ENCODE results near the gene ABLIM1. TPM values are rescaled to one million over a fixed set of nuclear protein-coding genes. Genes with fewer than 3 reads are reported as not detected.

Gene ABLIM1
- total and polyA plus RNA-seq, 4 donors = 72.1 to 103 (median 95.7) TPM

GRCh38 chr10:114473776-114474175, 184.3 kb downstream of the ABLIM1 start:
- H3K27ac ChIP-seq (ENCODE audit: low read depth, low read length) = no peak overlapping the region
- H3K36me3 ChIP-seq (ENCODE audit: control insufficient read depth, insufficient read depth, low read length) = peaks cover 13% of the 10 kb centered on the region
- H3K4me1 ChIP-seq (ENCODE audit: control insufficient read depth, insufficient read depth, low read length) = no peaks in the 10 kb centered on the region
- no CpG with 5 or more reads among the region's 3 CpGs for WGBS (ENCODE audit: insufficient coverage)
- no peak for DNase-seq (ENCODE audit: low read depth in 4 of 6, low spot score in 6 of 6)
- no peaks in the 10 kb centered on the region for H3K27me3 ChIP-seq (ENCODE audit: control insufficient read depth, insufficient read depth, low read length)
- no peaks in the 10 kb centered on the region for H3K9me3 ChIP-seq (ENCODE audit: control insufficient read depth, insufficient read depth, low read length)
- no peak overlapping the region for H3K4me3 ChIP-seq (ENCODE audit: low read depth, low read length)

- Histone ChIP-seq H3K4me1 (ENCODE audit: control insufficient read depth, insufficient read depth, low read length) (no peaks in the 10 kb centered on the region), H3K36me3 (ENCODE audit: control insufficient read depth, insufficient read depth, low read length) (peaks cover 13% of the 10 kb centered on the region), H3K9me3 (ENCODE audit: control insufficient read depth, insufficient read depth, low read length) (no peaks in the 10 kb centered on the region), H3K4me3 (ENCODE audit: low read depth, low read length) (no peak overlapping the region), H3K27ac (ENCODE audit: low read depth, low read length) (no peak overlapping the region), H3K27me3 (ENCODE audit: control insufficient read depth, insufficient read depth, low read length) (no peaks in the 10 kb centered on the region)
- WGBS (ENCODE audit: insufficient coverage) = 33% methylated on average over 1 of the region's 4 CpGs
- no peak for DNase-seq (ENCODE audit: low read depth in 4 of 6, low spot score in 6 of 6)
Measured at GRCh38 chr10:114472877-114473253, 185.2 kb downstream of the ABLIM1 start.

GRCh38 chr10:114471906-114472876, 185.9 kb downstream of the ABLIM1 start:
- WGBS (ENCODE audit: insufficient coverage) = 85% methylated on average over 7 of the region's 11 CpGs

GRCh38 chr10:114470956-114471905, 186.8 kb downstream of the ABLIM1 start:
- no peaks in the 10 kb centered on the region for H3K4me1 ChIP-seq (ENCODE audit: control insufficient read depth, insufficient read depth, low read length)
- 28% methylated on average over 8 of the region's 11 CpGs for WGBS (ENCODE audit: insufficient coverage)
- no peaks in the 10 kb centered on the region for H3K27me3 ChIP-seq (ENCODE audit: control insufficient read depth, insufficient read depth, low read length)
- peaks cover 13% of the 10 kb centered on the region for H3K36me3 ChIP-seq (ENCODE audit: control insufficient read depth, insufficient read depth, low read length)
- no peak overlapping the region for H3K27ac ChIP-seq (ENCODE audit: low read depth, low read length)
- DNase-seq (ENCODE audit: low read depth in 4 of 6, low spot score in 6 of 6) = peak in 5 of 6 donors; percentile 41 to 94 (median 68)
- H3K9me3 ChIP-seq (ENCODE audit: control insufficient read depth, insufficient read depth, low read length) = no peaks in the 10 kb centered on the region
- H3K4me3 ChIP-seq (ENCODE audit: low read depth, low read length) = no peak overlapping the region

More at GRCh38 chr10:114471906-114472876, 185.9 kb downstream of the ABLIM1 start:
- Histone ChIP-seq H3K27me3 (ENCODE audit: control insufficient read depth, insufficient read depth, low read length) (no peaks in the 10 kb centered on the region), H3K4me1 (ENCODE audit: control insufficient read depth, insufficient read depth, low read length) (no peaks in the 10 kb centered on the region), H3K9me3 (ENCODE audit: control insufficient read depth, insufficient read depth, low read length) (no peaks in the 10 kb centered on the region), H3K36me3 (ENCODE audit: control insufficient read depth, insufficient read depth, low read length) (peaks cover 13% of the 10 kb centered on the region), H3K4me3 (ENCODE audit: low read depth, low read length) (no peak overlapping the region), H3K27ac (ENCODE audit: low read depth, low read length) (no peak overlapping the region)
- DNase-seq (ENCODE audit: low read depth in 4 of 6, low spot score in 6 of 6) = no peak

- peaks cover 13% of the 10 kb centered on the region for H3K36me3 ChIP-seq (ENCODE audit: control insufficient read depth, insufficient read depth, low read length)
- no peak overlapping the region for H3K4me3 ChIP-seq (ENCODE audit: low read depth, low read length)
- H3K27me3 ChIP-seq (ENCODE audit: control insufficient read depth, insufficient read depth, low read length) = no peaks in the 10 kb centered on the region
- H3K9me3 ChIP-seq (ENCODE audit: control insufficient read depth, insufficient read depth, low read length) = no peaks in the 10 kb centered on the region
- DNase-seq (ENCODE audit: low read depth in 4 of 6, low spot score in 6 of 6) = no peak
- H3K27ac ChIP-seq (ENCODE audit: low read depth, low read length) = no peak overlapping the region
- no CpG with 5 or more reads among the region's 1 CpG for WGBS (ENCODE audit: insufficient coverage)
- no peaks in the 10 kb centered on the region for H3K4me1 ChIP-seq (ENCODE audit: control insufficient read depth, insufficient read depth, low read length)
Measured at GRCh38 chr10:114470361-114470760, 187.7 kb downstream of the ABLIM1 start.

GRCh38 chr10:114458955-114459354, 199.1 kb downstream of the ABLIM1 start:
- no peaks in the 10 kb centered on the region for H3K9me3 ChIP-seq (ENCODE audit: control insufficient read depth, insufficient read depth, low read length)
- DNase-seq (ENCODE audit: low read depth in 4 of 6, low spot score in 6 of 6) = peak in 1 of 6 donors; percentile 18
- H3K36me3 ChIP-seq (ENCODE audit: control insufficient read depth, insufficient read depth, low read length) = peaks cover 12% of the 10 kb centered on the region
- H3K4me1 ChIP-seq (ENCODE audit: control insufficient read depth, insufficient read depth, low read length) = no peaks in the 10 kb centered on the region
- H3K27ac ChIP-seq (ENCODE audit: low read depth, low read length) = no peak overlapping the region
- no peak overlapping the region for H3K4me3 ChIP-seq (ENCODE audit: low read depth, low read length)
- WGBS (ENCODE audit: insufficient coverage) = 50% methylated on average over 3 of the region's 3 CpGs
- no peaks in the 10 kb centered on the region for H3K27me3 ChIP-seq (ENCODE audit: control insufficient read depth, insufficient read depth, low read length)

GRCh38 chr10:114458216-114458920, 199.7 kb downstream of the ABLIM1 start:
- Histone ChIP-seq H3K4me3 (ENCODE audit: low read depth, low read length) (no peak overlapping the region), H3K9me3 (ENCODE audit: control insufficient read depth, insufficient read depth, low read length) (no peaks in the 10 kb centered on the region), H3K27ac (ENCODE audit: low read depth, low read length) (no peak overlapping the region), H3K27me3 (ENCODE audit: control insufficient read depth, insufficient read depth, low read length) (no peaks in the 10 kb centered on the region), H3K36me3 (ENCODE audit: control insufficient read depth, insufficient read depth, low read length) (peaks cover 9% of the 10 kb centered on the region), H3K4me1 (ENCODE audit: control insufficient read depth, insufficient read depth, low read length) (no peaks in the 10 kb centered on the region)
- DNase-seq (ENCODE audit: low read depth in 4 of 6, low spot score in 6 of 6) = peak in 1 of 6 donors; percentile 65
- no CpG with 5 or more reads among the region's 9 CpGs for WGBS (ENCODE audit: insufficient coverage)

GRCh38 chr10:114453576-114453975, 204.5 kb downstream of the ABLIM1 start:
- no peak overlapping the region for H3K27ac ChIP-seq (ENCODE audit: low read depth, low read length)
- no peaks in the 10 kb centered on the region for H3K27me3 ChIP-seq (ENCODE audit: control insufficient read depth, insufficient read depth, low read length)
- 88% methylated on average over 4 of the region's 9 CpGs for WGBS (ENCODE audit: insufficient coverage)
- no peak overlapping the region for H3K4me3 ChIP-seq (ENCODE audit: low read depth, low read length)
- H3K4me1 ChIP-seq (ENCODE audit: control insufficient read depth, insufficient read depth, low read length) = no peaks in the 10 kb centered on the region
- H3K36me3 ChIP-seq (ENCODE audit: control insufficient read depth, insufficient read depth, low read length) = no peaks in the 10 kb centered on the region
- H3K9me3 ChIP-seq (ENCODE audit: control insufficient read depth, insufficient read depth, low read length) = no peaks in the 10 kb centered on the region
- no peak for DNase-seq (ENCODE audit: low read depth in 4 of 6, low spot score in 6 of 6)

GRCh38 chr10:114448897-114449296, 209.2 kb downstream of the ABLIM1 start:
- no peak for DNase-seq (ENCODE audit: low read depth in 4 of 6, low spot score in 6 of 6)
- Histone ChIP-seq H3K27ac (ENCODE audit: low read depth, low read length) (no peak overlapping the region), H3K36me3 (ENCODE audit: control insufficient read depth, insufficient read depth, low read length) (no peaks in the 10 kb centered on the region), H3K4me3 (ENCODE audit: low read depth, low read length) (no peak overlapping the region), H3K9me3 (ENCODE audit: control insufficient read depth, insufficient read depth, low read length) (no peaks in the 10 kb centered on the region), H3K27me3 (ENCODE audit: control insufficient read depth, insufficient read depth, low read length) (no peaks in the 10 kb centered on the region), H3K4me1 (ENCODE audit: control insufficient read depth, insufficient read depth, low read length) (no peaks in the 10 kb centered on the region)
- no CpG with 5 or more reads among the region's 2 CpGs for WGBS (ENCODE audit: insufficient coverage)

All from spinal cord (tissue), 10 donors.